Sciatic nerve (tissue), 2 donors: ENCODE data around the gene WNT7B. TPM values are rescaled to one million over a fixed set of nuclear protein-coding genes. Genes with fewer than 3 reads are reported as not detected.

ENCODE experiments used
- ATAC-seq: fragments of 200-7000 bp; cut with Tn5 transposase; one replicate; pipeline ENCODE4 v1.9.1; 2020; ENCODE audit warnings: mild to moderate bottlenecking, moderate library complexity
- DNase-seq: peaks from one replicate; pipeline ENCODE4 v3.0.0-alpha.2; 2020; ENCODE audit warnings: low spot score
- intact Hi-C: fragments of 100-400 bp; cut with DNase I; formaldehyde crosslinking; loops from one replicate; pipeline ENCODE4 v1.14.2; 2022
- total RNA-seq: library from RNA; stranded (reverse); fragmentation: NEBNext Ultra II Directional; extraction: Animal tissue kit (Norgen Biotek cat#: 25700); gene quantifications from one replicate; pipeline ENCODE4 v1.2.1, GENCODE V29; 2021
- donor health status: DM: no; HTN: no; CAD: no.
- donor health status: DM: no; HTN: no; CAD: no.

Gene WNT7B
- total RNA-seq, 1 donor from 2014 or later, result not detected

GRCh38 chr22:45977551-45978274, 751 bp upstream of the WNT7B start:
- peak; percentile 27 for ATAC-seq
- intact Hi-C loops, result no loop called here
- DNase-seq, result no peak

GRCh38 chr22:45976254-45977002, 534 bp downstream of the WNT7B start:
- DNase-seq (no peak), ATAC-seq (no peak)
- intact Hi-C loops, result no loop called here

- intact Hi-C loops, result no loop called here
- ATAC-seq, result no peak
- no peak for DNase-seq
Measured at GRCh38 chr22:45975164-45976161, 1.5 kb downstream of the WNT7B start.

GRCh38 chr22:45974498-45974897, 2.5 kb downstream of the WNT7B start:
- intact Hi-C loops, result loop anchor here (5.0 kb wide), 1 partner anchor 327 kb away; no protein-coding TSS in a partner anchor
- no peak for ATAC-seq
- no peak for DNase-seq

- DNase-seq (no peak), ATAC-seq (no peak)
- intact Hi-C loops, result loop anchor here (5.0 kb wide), 1 partner anchor 326 kb away; no protein-coding TSS in a partner anchor
Measured at GRCh38 chr22:45972889-45973253, 4.1 kb downstream of the WNT7B start.

DNA sequence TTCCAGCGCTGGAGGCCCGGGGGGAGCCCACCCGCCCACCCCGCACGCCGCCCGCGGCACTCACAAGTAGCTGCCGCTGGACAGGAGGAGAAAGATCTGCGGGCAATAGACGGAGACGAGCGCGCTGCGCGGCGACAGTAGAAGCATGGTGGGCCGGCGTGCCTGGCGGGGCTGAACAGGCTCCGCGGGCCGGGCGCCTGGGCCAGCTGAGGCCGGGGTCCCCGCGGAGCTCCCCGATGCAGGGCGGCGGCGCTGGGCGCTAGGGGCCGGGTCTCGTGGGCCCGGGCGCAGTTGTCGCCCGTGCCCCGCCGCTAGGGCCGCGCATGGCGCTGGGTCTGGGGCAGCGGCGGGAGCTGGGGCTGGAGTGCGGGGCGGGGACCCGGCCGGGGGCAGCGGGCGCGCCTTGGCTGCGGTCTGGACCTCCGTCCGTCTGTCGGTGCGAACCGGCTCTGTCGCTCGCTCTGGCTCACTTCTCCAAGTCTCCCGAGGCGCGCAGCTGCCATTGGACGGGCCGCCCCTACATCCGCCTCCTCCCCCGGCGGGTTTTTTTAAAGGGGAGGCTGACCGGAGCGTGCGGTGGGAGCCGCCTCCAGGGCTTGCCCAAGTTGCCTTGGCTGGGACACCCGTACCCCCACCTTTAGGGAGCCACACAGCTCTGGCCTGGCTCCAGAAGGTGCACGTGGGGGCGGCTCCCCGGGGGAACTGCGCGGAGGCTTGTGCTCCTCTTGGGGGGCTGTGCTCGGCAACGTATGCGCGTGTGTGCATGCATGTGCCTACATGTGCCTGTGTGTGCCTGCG, 4.7 kb downstream of the WNT7B start:
- DNase-seq (no peak), ATAC-seq (no peak)
- intact Hi-C loops, result loop anchor here (5.0 kb wide), 1 partner anchor 325 kb away; no protein-coding TSS in a partner anchor

- intact Hi-C loops, result loop anchor here (5.0 kb wide), 1 partner anchor 324 kb away; no protein-coding TSS in a partner anchor
- DNase-seq, result no peak
- ATAC-seq, result no peak
Measured at GRCh38 chr22:45971408-45972028, 5.4 kb downstream of the WNT7B start.

DNA sequence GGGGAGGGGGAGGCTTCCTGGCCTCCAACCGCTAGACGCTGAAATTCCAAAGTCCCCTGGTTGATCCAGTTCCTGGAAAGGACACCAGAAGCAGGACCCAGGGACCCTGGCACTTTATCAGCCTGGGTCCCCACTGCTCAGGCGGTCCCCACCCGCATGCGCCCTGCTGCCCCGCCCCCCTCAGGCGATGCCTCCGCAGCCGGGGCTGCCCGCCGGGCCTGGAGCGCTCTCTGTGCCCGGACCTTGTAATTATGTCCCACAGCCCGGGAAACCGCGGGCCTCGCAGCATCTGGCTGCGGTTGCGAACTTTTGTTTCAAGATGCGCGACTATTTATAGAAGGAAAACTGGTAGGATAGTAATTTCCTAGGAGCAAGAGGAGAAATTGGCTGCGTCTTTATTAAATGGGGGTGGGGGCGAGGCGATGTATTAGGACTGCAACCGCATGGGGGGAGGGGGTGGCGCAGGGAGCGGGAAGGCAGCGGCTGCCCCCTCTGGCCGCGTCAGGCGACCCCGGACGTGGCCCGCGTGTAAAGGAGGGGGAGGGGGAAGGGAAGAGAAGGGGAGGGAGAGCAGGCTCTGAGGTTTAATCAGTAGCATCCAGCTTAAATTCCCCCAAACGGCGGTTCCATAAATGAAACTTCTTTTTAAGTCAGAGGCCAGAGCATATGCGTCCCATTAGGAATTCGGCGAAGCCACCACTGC, 6.1 kb downstream of the WNT7B start:
- no peak for ATAC-seq
- intact Hi-C loops, result loop anchor here (5.0 kb wide), 1 partner anchor 324 kb away; no protein-coding TSS in a partner anchor
- no peak for DNase-seq

GRCh38 chr22:45969801-45970470, 7.0 kb downstream of the WNT7B start:
- intact Hi-C loops, result loop anchor here (5.0 kb wide), 1 partner anchor 323 kb away; no protein-coding TSS in a partner anchor
- DNase-seq (no peak), ATAC-seq (no peak)

GRCh38 chr22:45969414-45969799, 7.6 kb downstream of the WNT7B start:
- DNase-seq, result no peak
- no peak for ATAC-seq
- intact Hi-C loops, result no loop called here

- intact Hi-C loops, result no loop called here
- DNase-seq (no peak), ATAC-seq (no peak)
Measured at GRCh38 chr22:45968751-45969413, 8.1 kb downstream of the WNT7B start.

DNA sequence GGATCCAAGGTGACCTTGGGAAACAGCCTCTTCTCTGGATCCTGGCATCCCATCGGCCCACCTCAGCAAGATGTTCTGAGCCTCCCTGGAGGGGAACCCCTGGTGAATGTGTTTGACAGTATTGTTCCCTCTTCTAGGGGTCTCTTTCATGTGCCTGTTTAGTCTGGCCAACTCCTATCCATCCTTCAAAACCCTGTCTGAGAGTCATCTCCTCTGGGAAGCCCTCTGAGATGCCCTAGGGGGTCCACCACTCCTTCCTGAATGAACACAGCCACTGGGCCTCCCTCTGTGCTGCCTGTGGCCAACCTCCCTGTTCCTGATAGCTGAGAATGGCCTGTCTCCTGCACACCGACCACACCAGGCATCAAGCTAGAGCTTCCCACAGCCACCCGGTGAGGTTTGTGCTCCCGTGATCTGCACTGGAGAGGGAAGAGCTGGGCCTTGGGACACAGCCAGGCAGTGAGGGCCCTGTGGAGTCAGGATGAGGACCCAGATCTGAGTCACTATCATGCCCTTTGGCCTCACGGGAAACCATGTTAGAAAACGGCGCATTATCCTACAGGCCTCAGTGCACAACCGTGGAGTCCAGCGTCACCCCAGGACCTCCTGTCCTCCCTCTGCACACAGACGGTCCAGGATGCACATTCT, 8.8 kb downstream of the WNT7B start:
- no peak for ATAC-seq
- DNase-seq, result no peak
- intact Hi-C loops, result no loop called here

- no peak for DNase-seq
- intact Hi-C loops, result no loop called here
- ATAC-seq, result no peak
Measured at GRCh38 chr22:45966895-45967365, 10.0 kb downstream of the WNT7B start.

DNA sequence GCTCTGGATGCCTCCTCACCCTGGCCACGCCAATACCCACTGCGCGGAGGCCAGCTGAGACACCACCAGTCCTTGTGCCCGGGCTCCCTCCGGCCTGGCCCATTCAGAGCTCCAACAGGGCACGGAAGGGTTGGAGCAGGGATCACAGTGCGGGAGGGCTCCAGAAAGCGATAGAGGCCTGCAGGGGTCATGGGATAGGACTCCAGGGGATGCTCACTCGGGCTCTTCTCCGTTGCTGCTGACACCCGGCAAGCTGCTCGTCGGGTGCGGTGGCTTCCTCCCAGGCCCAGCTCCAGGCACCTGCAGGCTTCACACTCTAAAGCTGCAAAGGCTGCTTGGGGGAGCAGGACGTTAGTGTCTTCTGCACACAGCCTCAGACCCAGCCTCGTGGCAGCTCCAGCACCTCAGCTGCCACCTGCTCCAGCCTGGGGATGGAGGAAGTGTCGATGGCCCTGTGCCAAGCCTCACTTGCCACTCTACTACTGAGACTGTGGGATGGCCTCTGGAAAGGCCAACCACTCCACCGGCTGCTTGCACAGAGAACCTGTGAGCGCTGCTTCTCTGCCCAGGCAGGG, 10.6 kb downstream of the WNT7B start:
- ATAC-seq, result no peak
- intact Hi-C loops, result no loop called here
- DNase-seq, result no peak

DNA sequence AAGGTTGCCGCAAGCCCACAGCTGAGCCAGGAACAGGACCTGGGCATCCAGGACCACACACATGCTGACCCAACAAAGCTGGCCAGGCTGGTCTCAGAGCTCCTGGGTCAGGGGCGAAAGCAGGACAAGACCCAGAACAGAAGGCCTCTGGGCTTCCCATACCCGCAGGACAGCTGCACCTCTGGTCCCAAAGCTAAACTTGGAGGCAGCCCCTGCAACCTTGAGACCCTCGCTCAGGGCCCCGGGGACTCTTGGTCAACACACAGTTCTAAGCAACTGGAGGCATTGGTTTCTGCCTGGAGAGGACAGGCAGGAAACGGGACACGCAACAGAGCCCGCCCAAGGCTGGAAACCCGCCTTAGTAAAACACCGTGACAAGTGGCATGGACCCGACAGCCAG, 11.4 kb downstream of the WNT7B start:
- intact Hi-C loops, result no loop called here
- no peak for DNase-seq
- no peak for ATAC-seq
